HG02943 (cell line): ENCODE measurements around the gene FNDC5.

Source experiments
- ATAC-seq: cut with Tn5 transposase; IDR thresholded peaks from one replicate; pipeline ENCODE4 v1.9.1; 2021; ENCODE audit warnings: mild to moderate bottlenecking, low read depth, moderate library complexity; ENCODE audit not compliant: unreplicated experiment

The FNDC5 gene

DNA sequence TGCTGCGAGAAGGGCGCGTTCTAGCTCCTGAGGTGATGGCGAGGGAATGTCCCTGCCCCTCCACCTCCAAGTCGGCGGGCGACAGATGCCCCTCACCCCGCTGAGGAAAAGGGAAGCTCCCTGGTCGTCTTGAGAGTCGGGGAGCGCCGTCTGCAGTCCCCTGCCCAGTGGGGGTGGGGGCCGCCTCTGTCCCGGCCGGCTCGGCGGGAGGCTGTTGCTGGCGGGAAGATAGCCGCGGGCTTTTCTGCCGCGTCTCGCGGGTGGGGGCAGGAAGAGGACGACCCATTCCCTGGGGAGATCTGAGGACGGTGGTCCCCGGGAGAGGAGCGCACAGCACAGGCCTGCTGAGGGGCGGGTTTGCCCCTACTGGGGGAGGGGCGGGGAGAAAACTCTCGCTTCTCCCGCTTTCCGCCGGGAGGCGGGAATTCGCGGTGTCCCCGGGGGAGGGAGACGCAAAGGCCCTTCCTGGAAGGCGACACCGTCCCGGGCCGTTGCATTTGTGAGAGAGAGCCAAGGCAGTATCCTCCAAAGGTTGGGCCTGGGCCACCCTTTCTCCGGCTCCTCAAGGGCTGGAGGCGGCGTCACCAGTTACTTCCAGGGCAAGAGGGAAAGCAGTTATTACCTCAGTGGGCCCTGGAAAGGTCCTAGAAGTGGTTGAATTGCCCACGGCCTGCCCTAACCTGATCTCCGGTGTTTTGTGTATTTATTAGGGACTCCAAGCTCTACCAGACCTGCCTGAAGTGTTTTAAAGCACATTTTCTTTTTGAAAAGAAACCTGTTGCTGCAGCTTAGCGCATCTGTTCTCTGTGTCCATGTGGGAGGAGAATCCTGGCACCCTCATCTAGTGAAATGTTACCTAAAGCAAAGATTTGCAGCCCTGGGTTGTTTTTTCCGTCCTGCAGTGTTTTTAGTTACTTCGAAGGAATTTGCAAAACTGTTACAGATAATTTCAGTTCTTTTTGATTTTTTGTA lies 52.6 kb downstream of the FNDC5 start:
- ATAC-seq: peak; percentile 10

- peak; percentile 81 for ATAC-seq
Observed at GRCh38 chr1:32817159-32817814, 53.4 kb downstream of the FNDC5 start, which contains the start of the genes S100PBP and YARS1. Gene S100PBP (plus strand): TSS chr1:32817653. CDS start chr1:32826100, 8,447 bp downstream. Gene YARS1 (minus strand): TSS chr1:32817358. CDS start chr1:32817244, 114 bp downstream.

DNA sequence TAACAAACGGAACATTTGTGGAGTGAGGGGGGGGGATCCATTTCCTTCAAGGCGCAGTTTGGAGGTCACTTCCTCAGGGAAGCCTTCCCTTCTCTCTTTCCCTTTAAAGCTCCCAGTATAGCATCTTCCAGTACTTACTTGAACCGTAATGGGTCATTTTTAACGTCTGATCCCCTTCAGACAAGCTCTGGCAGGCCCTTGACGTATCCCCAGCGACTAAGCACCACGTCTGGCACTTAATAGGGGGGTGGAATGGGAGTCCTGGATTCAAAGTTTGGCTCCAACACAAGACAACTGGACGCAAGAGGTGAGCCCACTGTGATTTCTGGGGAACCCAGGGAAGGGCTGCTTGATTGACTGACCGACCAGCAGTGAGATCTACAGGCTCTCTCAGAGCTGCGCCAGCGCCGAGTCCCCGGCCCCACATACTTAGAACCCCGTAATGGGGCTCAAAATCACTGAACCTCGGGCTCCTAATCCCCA lies 54.0 kb downstream of the FNDC5 start:
- ATAC-seq: peak; percentile 9

GRCh38 chr1:32813941-32814739 lies 56.6 kb downstream of the FNDC5 start:
- no peak for ATAC-seq
